Naive thymus-derived CD4-positive, alpha-beta T cell (primary cell): ENCODE measurements around the gene LRIG2. TPM values are rescaled to one million over a fixed set of nuclear protein-coding genes. Genes with fewer than 3 reads are reported as not detected.

Source experiments
- ATAC-seq: fragments of 150-1000 bp; cut with Tn5 transposase; 2 replicates; pipeline ENCODE4 v1.10.0; 2021; ENCODE audit warnings: mild to moderate bottlenecking, moderate library complexity
- CTCF ChIA-PET: fragments of 350-600 bp; sonication (Branson Sonifier 250); formaldehyde crosslinking; loops from one replicate; lab custom pipeline; 2021; ENCODE audit warnings: antibody characterized with exemption; lab: Charles Lee
- POLR2A ChIA-PET: fragments of 350-600 bp; sonication (Branson Sonifier 250); formaldehyde crosslinking; loops from one replicate; lab custom pipeline; 2021; ENCODE audit warnings: antibody characterized with exemption, inconsistent platforms; lab: Charles Lee
- DNase-seq, 9 donors: peaks; one replicate each; pipeline versions ENCODE4 v3.0.0 to v3.0.0-alpha.2; 2020 to 2022; ENCODE audit warnings: mixed read lengths in 1 of 9
- H3K27ac ChIP-seq: one replicate; pipeline ENCODE4 v1.7.0; 2013; ENCODE audit warnings: mild to moderate bottlenecking, low read depth, low read length, moderate library complexity
- H3K27me3 ChIP-seq, 2 donors: one replicate each; pipeline ENCODE4 v1.7.0; 2013; ENCODE audit warnings: low read length in 2 of 2, mild to moderate bottlenecking in 2 of 2, moderate library complexity in 2 of 2; ENCODE audit not compliant: control insufficient read depth in 2 of 2, insufficient read depth in 2 of 2
- H3K36me3 ChIP-seq, 3 experiments: 1 replicate in 2 of 3; 2 replicates in 1 of 3; pipeline ENCODE4 v1.7.0; 2013; ENCODE audit warnings: low read length in 3 of 3, mild to moderate bottlenecking in 3 of 3, moderate library complexity in 1 of 3; ENCODE audit not compliant: insufficient read depth in 3 of 3, control insufficient read depth in 2 of 3
- H3K4me1 ChIP-seq, 2 donors: one replicate each; pipeline ENCODE4 v1.7.0; 2013; ENCODE audit warnings: low read length in 2 of 2, mild to moderate bottlenecking in 2 of 2, moderate library complexity in 1 of 2; ENCODE audit not compliant: control insufficient read depth in 2 of 2, insufficient read depth in 2 of 2
- H3K4me3 ChIP-seq: 2 replicates; pipeline ENCODE4 v1.7.0; 2013; ENCODE audit warnings: mild to moderate bottlenecking, low read length
- H3K9me3 ChIP-seq, 3 experiments: 1 replicate in 2 of 3; 2 replicates in 1 of 3; pipeline ENCODE4 v1.7.0; 2013; ENCODE audit warnings: low read length in 3 of 3; ENCODE audit not compliant: control insufficient read depth in 2 of 3
- H3K27ac Mint-ChIP-seq, 9 donors: one replicate each; pipeline ENCODE4 v1.8.0; 2020 to 2022; ENCODE audit warnings: mixed read lengths in 9 of 9, mild to moderate bottlenecking in 8 of 9, moderate library complexity in 5 of 9, inconsistent platforms in 2 of 9
- H3K27me3 Mint-ChIP-seq, 5 donors: one replicate each; pipeline ENCODE4 v1.8.0; 2021 to 2022; ENCODE audit warnings: mixed read lengths in 5 of 5, mild to moderate bottlenecking in 1 of 5
- H3K36me3 Mint-ChIP-seq, 5 donors: one replicate each; pipeline ENCODE4 v1.8.0; 2020 to 2022; ENCODE audit warnings: mixed read lengths in 5 of 5, mild to moderate bottlenecking in 3 of 5, inconsistent platforms in 1 of 5
- H3K4me1 Mint-ChIP-seq, 7 donors: one replicate each; pipeline ENCODE4 v1.8.0; 2020 to 2022; ENCODE audit warnings: mixed read lengths in 7 of 7, mild to moderate bottlenecking in 3 of 7, inconsistent platforms in 1 of 7
- H3K4me3 Mint-ChIP-seq, 10 donors: one replicate each; pipeline ENCODE4 v1.8.0; 2020 to 2022; ENCODE audit warnings: mild to moderate bottlenecking in 10 of 10, mixed read lengths in 10 of 10, moderate library complexity in 6 of 10, inconsistent platforms in 2 of 10
- H3K9me3 Mint-ChIP-seq, 11 donors: one replicate each; pipeline ENCODE4 v1.8.0; 2020 to 2022; ENCODE audit warnings: mixed read lengths in 11 of 11, mild to moderate bottlenecking in 4 of 11, inconsistent platforms in 1 of 11, moderate library complexity in 1 of 11
- intact Hi-C, 2 donors: fragments of 100-400 bp; cut with micrococcal nuclease; formaldehyde crosslinking; loops; one replicate each; pipeline ENCODE4 v1.15.1; 2023
- polyA plus RNA-seq, 2 donors: library from polyadenylated mRNA; unstranded; fragments of 300-500 nt; fragmentation: Illumina TruSeq; gene quantifications; one replicate each; pipeline ENCODE4 v1.2.3, GENCODE V29; 2021
- total RNA-seq, 6 experiments: library from RNA in 5 of 6; stranded (reverse) in 5 of 6; gene quantifications; 1 replicate in 5 of 6; 2 replicates in 1 of 6; pipeline ENCODE4 v1.2.3 and lab custom pipeline; 2021 to 2026

LRIG2 gene
- total and polyA plus RNA-seq, 7 experiments from 2014 or later, result 2.7 to 27.0 (median 19.0) TPM

- no peak for DNase-seq
- no peak overlapping the region for H3K27ac ChIP-seq
- no peak for ATAC-seq
- Mint-ChIP-seq H3K27ac (peak overlapping the region in 1 of 9 donors; percentile 68), H3K36me3 (peaks cover 0 to 22% (median 13%) of the 10 kb centered on the region in 5 donors), H3K4me3 (no peak overlapping the region), H3K4me1 (peaks cover 17 to 60% (median 51%) of the 10 kb centered on the region in 7 donors), H3K9me3 (peaks cover 0 to 2% (median 0%) of the 10 kb centered on the region in 11 donors), H3K27me3 (no peaks in the 10 kb centered on the region)
- H3K27me3 ChIP-seq, result no peaks in the 10 kb centered on the region
- no peaks in the 10 kb centered on the region for H3K4me1 ChIP-seq
- ChIA-PET POLR2A (no interaction called here), CTCF (no interaction called here)
- intact Hi-C loops, result no loop called here
- H3K36me3 ChIP-seq, result no peaks in the 10 kb centered on the region
- no peaks in the 10 kb centered on the region for H3K9me3 ChIP-seq
- H3K4me3 ChIP-seq, result no peak overlapping the region
Observed at GRCh38 chr1:113086541-113086940, 13.5 kb downstream of the LRIG2 start.

DNA sequence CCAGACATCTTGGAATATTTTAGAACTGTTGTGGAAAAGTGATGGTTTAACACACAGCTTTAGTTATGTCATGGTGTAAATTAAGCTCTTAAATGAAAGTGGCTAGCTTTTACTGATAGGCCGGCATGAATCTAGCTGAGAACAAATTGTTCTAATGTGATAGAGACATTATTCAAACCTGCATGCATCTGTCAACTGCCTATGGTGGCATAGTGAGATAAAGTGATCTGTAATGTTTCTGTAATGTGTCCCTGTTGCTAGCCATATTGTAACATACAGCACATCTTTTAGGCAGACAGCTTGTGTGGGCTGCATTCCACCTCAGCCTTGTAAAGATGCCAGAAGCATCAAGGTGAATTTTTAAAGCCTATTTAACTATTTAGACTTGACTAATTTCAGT is 16.0 kb downstream of the LRIG2 start:
- no peaks in the 10 kb centered on the region for H3K4me1 ChIP-seq
- H3K4me3 Mint-ChIP-seq, result no peak overlapping the region
- H3K4me3 ChIP-seq, result no peak overlapping the region
- H3K36me3 ChIP-seq, result peaks cover 2 to 9% (median 3%) of the 10 kb centered on the region in 3 experiments
- POLR2A ChIA-PET, result interaction anchor here (0.7 kb wide), 1 partner anchor 16 kb away, joined by 3 read pairs; the partner anchor contains the start of gene LRIG2
- no peaks in the 10 kb centered on the region for H3K27me3 ChIP-seq
- no peaks in the 10 kb centered on the region for H3K9me3 Mint-ChIP-seq
- no peak for DNase-seq
- peak overlapping the region in 3 of 9 donors; percentile 0 to 44 (median 26) for H3K27ac Mint-ChIP-seq
- H3K27me3 Mint-ChIP-seq, result no peaks in the 10 kb centered on the region
- H3K27ac ChIP-seq, result no peak overlapping the region
- H3K36me3 Mint-ChIP-seq, result peaks cover 2 to 23% (median 6%) of the 10 kb centered on the region in 5 donors
- intact Hi-C loops, result no loop called here
- ATAC-seq, result no peak
- CTCF ChIA-PET, result interaction anchor here (1.5 kb wide), 1 partner anchor 16 kb away, joined by 6 read pairs; the partner anchor contains the start of gene LRIG2
- peaks cover 18 to 62% (median 52%) of the 10 kb centered on the region in 7 donors for H3K4me1 Mint-ChIP-seq
- H3K9me3 ChIP-seq, result no peaks in the 10 kb centered on the region

GRCh38 chr1:113090051-113090450 is 17.1 kb downstream of the LRIG2 start:
- no peaks in the 10 kb centered on the region for H3K9me3 Mint-ChIP-seq
- Histone ChIP-seq H3K9me3 (no peaks in the 10 kb centered on the region), H3K36me3 (peaks cover 9 to 17% (median 10%) of the 10 kb centered on the region in 3 experiments), H3K27ac (no peak overlapping the region), H3K4me3 (no peak overlapping the region), H3K27me3 (no peaks in the 10 kb centered on the region), H3K4me1 (no peaks in the 10 kb centered on the region)
- DNase-seq (no peak), ATAC-seq (no peak)
- intact Hi-C loops, result no loop called here
- no peak overlapping the region for H3K4me3 Mint-ChIP-seq
- H3K27ac Mint-ChIP-seq, result no peak overlapping the region
- CTCF ChIA-PET, result interaction anchor here (0.6 to 1.5 kb wide), 3 partner anchors 15 to 380 kb away, joined by 3 to 6 read pairs (median 4); partner anchors contain the start of gene LRIG2
- H3K4me1 Mint-ChIP-seq, result peaks cover 18 to 57% (median 47%) of the 10 kb centered on the region in 7 donors
- POLR2A ChIA-PET, result no interaction called here
- peaks cover 4 to 31% (median 6%) of the 10 kb centered on the region in 5 donors for H3K36me3 Mint-ChIP-seq
- no peaks in the 10 kb centered on the region for H3K27me3 Mint-ChIP-seq

- intact Hi-C loops, result no loop called here
- no peak for DNase-seq
- Mint-ChIP-seq H3K27me3 (no peaks in the 10 kb centered on the region), H3K27ac (peak overlapping the region in 4 of 9 donors; percentile 14 to 26 (median 22)), H3K4me3 (no peak overlapping the region), H3K4me1 (peaks cover 10 to 41% (median 34%) of the 10 kb centered on the region in 7 donors), H3K9me3 (no peaks in the 10 kb centered on the region), H3K36me3 (peaks cover 0 to 33% (median 7%) of the 10 kb centered on the region in 5 donors)
- Histone ChIP-seq H3K36me3 (peaks cover 23 to 35% (median 25%) of the 10 kb centered on the region in 3 experiments), H3K27ac (peak overlapping the region; percentile 42), H3K4me1 (no peaks in the 10 kb centered on the region), H3K27me3 (no peaks in the 10 kb centered on the region), H3K9me3 (no peaks in the 10 kb centered on the region), H3K4me3 (no peak overlapping the region)
- ATAC-seq, result no peak
- ChIA-PET CTCF (no interaction called here), POLR2A (no interaction called here)
Observed at GRCh38 chr1:113091988-113092594, 19.1 kb downstream of the LRIG2 start.

DNA sequence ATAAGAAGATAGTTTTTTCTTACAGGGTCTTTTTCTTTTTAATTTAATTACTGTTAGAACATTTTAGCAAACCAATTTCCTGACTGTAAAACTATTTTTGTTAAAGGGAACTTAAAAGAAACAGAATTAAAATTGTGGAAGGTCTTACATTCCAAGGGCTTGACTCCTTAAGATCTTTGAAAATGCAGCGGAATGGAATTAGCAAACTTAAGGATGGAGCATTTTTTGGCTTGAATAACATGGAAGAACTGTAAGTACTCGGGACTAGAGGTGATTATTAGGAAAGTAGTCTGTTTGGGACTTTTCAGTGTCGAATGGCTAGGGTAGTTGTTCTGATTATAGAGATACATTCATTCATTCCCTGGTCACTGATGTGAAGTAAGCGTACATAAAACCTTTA is 21.5 kb downstream of the LRIG2 start:
- H3K36me3 Mint-ChIP-seq, result peaks cover 4 to 41% (median 7%) of the 10 kb centered on the region in 5 donors
- POLR2A ChIA-PET, result interaction anchor here (1.0 kb wide), 1 partner anchor 17 kb away, joined by 3 read pairs; no protein-coding TSS in a partner anchor
- H3K36me3 ChIP-seq, result peaks cover 23 to 59% (median 31%) of the 10 kb centered on the region in 3 experiments

GRCh38 chr1:113095790-113096455 is 22.9 kb downstream of the LRIG2 start:
- Histone ChIP-seq H3K4me1 (no peaks in the 10 kb centered on the region), H3K36me3 (peaks cover 23 to 72% (median 41%) of the 10 kb centered on the region in 3 experiments), H3K27me3 (no peaks in the 10 kb centered on the region), H3K27ac (no peak overlapping the region), H3K9me3 (no peaks in the 10 kb centered on the region), H3K4me3 (no peak overlapping the region)
- intact Hi-C loops, result no loop called here
- peaks cover 6 to 16% (median 11%) of the 10 kb centered on the region in 7 donors for H3K4me1 Mint-ChIP-seq
- DNase-seq (no peak), ATAC-seq (no peak)
- H3K9me3 Mint-ChIP-seq, result no peaks in the 10 kb centered on the region
- H3K36me3 Mint-ChIP-seq, result peaks cover 4 to 44% (median 9%) of the 10 kb centered on the region in 5 donors
- CTCF ChIA-PET, result no interaction called here
- no peak overlapping the region for H3K4me3 Mint-ChIP-seq
- POLR2A ChIA-PET, result interaction anchor here (0.6 kb wide), 1 partner anchor 166 kb away, joined by 4 read pairs; no protein-coding TSS in a partner anchor
- no peaks in the 10 kb centered on the region for H3K27me3 Mint-ChIP-seq
- peak overlapping the region in 2 of 9 donors; percentile 55 to 59 for H3K27ac Mint-ChIP-seq

More for the DNA sequence above, 21.5 kb downstream of the LRIG2 start:
- Histone ChIP-seq H3K27me3 (no peaks in the 10 kb centered on the region), H3K27ac (no peak overlapping the region), H3K4me3 (no peak overlapping the region), H3K4me1 (no peaks in the 10 kb centered on the region), H3K9me3 (no peaks in the 10 kb centered on the region)
- CTCF ChIA-PET, result no interaction called here
- Mint-ChIP-seq H3K4me1 (peaks cover 6 to 21% (median 14%) of the 10 kb centered on the region in 7 donors), H3K9me3 (no peaks in the 10 kb centered on the region), H3K27me3 (no peaks in the 10 kb centered on the region), H3K4me3 (no peak overlapping the region), H3K27ac (no peak overlapping the region)
- intact Hi-C loops, result no loop called here
- no peak for DNase-seq
- ATAC-seq, result no peak
